Spinal cord (tissue), 10 donors: Measurements from ENCODE around the gene HNF1A. TPM values are rescaled to one million over a fixed set of nuclear protein-coding genes. Genes with fewer than 3 reads are reported as not detected.

ENCODE experiments used
- DNase-seq, 6 donors: peaks; one replicate each; pipeline versions ENCODE4 v3.0.0 to v3.0.0-alpha.2; 2013 to 2015; ENCODE audit warnings: low spot score in 6 of 6, low read depth in 4 of 6
- H3K27ac ChIP-seq: one replicate; pipeline ENCODE4 v1.5.1; 2013; ENCODE audit warnings: low read depth, low read length, control low read depth
- H3K27me3 ChIP-seq: one replicate; pipeline ENCODE4 v1.6.1; 2013; ENCODE audit warnings: low read length; ENCODE audit not compliant: control insufficient read depth, insufficient read depth
- H3K36me3 ChIP-seq: one replicate; pipeline ENCODE4 v1.6.1; 2013; ENCODE audit warnings: low read length; ENCODE audit not compliant: control insufficient read depth, insufficient read depth
- H3K4me1 ChIP-seq: one replicate; pipeline ENCODE4 v1.6.1; 2013; ENCODE audit warnings: low read length; ENCODE audit not compliant: control insufficient read depth, insufficient read depth
- H3K4me3 ChIP-seq: one replicate; pipeline ENCODE4 v1.5.1; 2013; ENCODE audit warnings: low read depth, low read length, control low read depth
- H3K9me3 ChIP-seq: one replicate; pipeline ENCODE4 v1.6.1; 2013; ENCODE audit warnings: low read length; ENCODE audit not compliant: control insufficient read depth, insufficient read depth
- WGBS: methylation state at CpG from one replicate; pipeline ENCODE4 v1.1.5; 2013; ENCODE audit warnings: missing lambda C conversion rate; ENCODE audit not compliant: insufficient coverage; 5-methylcytosine and 5-hydroxymethylcytosine counted together
- polyA plus RNA-seq, 2 donors: library from polyadenylated mRNA; unstranded; fragments of 120-200 nt; gene quantifications; one replicate each; pipeline ENCODE4 v1.2.1, GENCODE V29; 2013; ENCODE audit not compliant: insufficient read length in 2 of 2
- total RNA-seq, 2 donors: library from RNA; depleted of rRNA in 1 of 2; stranded (reverse); fragments of 120-200 nt in 1 of 2; fragments of >200 nt in 1 of 2; gene quantifications; one replicate each; pipeline versions ENCODE4 v1.2.3 to v1.2.4, GENCODE V29; 2013 to 2014
- donor health status: healthy.

Gene HNF1A
- total and polyA plus RNA-seq, 4 donors = 0.36 TPM; not detected in 3

GRCh38 chr12:120971299-120972180 lies 6.8 kb upstream of the HNF1A start:
- no peaks in the 10 kb centered on the region for H3K36me3 ChIP-seq
- WGBS = 45% methylated on average over 2 of the region's 13 CpGs
- peaks cover 7% of the 10 kb centered on the region for H3K4me1 ChIP-seq
- no peak overlapping the region for H3K4me3 ChIP-seq
- no peak overlapping the region for H3K27ac ChIP-seq
- no peaks in the 10 kb centered on the region for H3K9me3 ChIP-seq
- H3K27me3 ChIP-seq = no peaks in the 10 kb centered on the region
- peak; percentile 21 to 91 (median 50) for DNase-seq

GRCh38 chr12:120972870-120973543 lies 5.3 kb upstream of the HNF1A start:
- Histone ChIP-seq H3K36me3 (no peaks in the 10 kb centered on the region), H3K27me3 (no peaks in the 10 kb centered on the region), H3K4me1 (peaks cover 7% of the 10 kb centered on the region), H3K4me3 (no peak overlapping the region), H3K27ac (peak overlapping the region; percentile 47), H3K9me3 (no peaks in the 10 kb centered on the region)
- 24% methylated on average over 4 of the region's 10 CpGs for WGBS
- DNase-seq = peak; percentile 6 to 64 (median 26)

GRCh38 chr12:120977531-120978295 lies 630 bp upstream of the HNF1A start:
- Histone ChIP-seq H3K27me3 (no peaks in the 10 kb centered on the region), H3K36me3 (no peaks in the 10 kb centered on the region), H3K9me3 (no peaks in the 10 kb centered on the region), H3K4me3 (no peak overlapping the region), H3K4me1 (peaks cover 7% of the 10 kb centered on the region), H3K27ac (no peak overlapping the region)
- 90% methylated on average over 8 of the region's 14 CpGs for WGBS
- no peak for DNase-seq

- Histone ChIP-seq H3K27me3 (no peaks in the 10 kb centered on the region), H3K36me3 (no peaks in the 10 kb centered on the region), H3K4me1 (no peaks in the 10 kb centered on the region), H3K27ac (no peak overlapping the region), H3K4me3 (no peak overlapping the region), H3K9me3 (no peaks in the 10 kb centered on the region)
- 95% methylated on average over 8 of the region's 10 CpGs for WGBS
- no peak for DNase-seq
These were observed 998 bp downstream of the HNF1A start for GRCh38 chr12:120979220-120979861.

- H3K9me3 ChIP-seq = no peaks in the 10 kb centered on the region
- H3K4me3 ChIP-seq = no peak overlapping the region
- H3K27ac ChIP-seq = no peak overlapping the region
- H3K4me1 ChIP-seq = no peaks in the 10 kb centered on the region
- no peaks in the 10 kb centered on the region for H3K36me3 ChIP-seq
- WGBS = 42% methylated on average over 9 of the region's 11 CpGs
- H3K27me3 ChIP-seq = no peaks in the 10 kb centered on the region
- DNase-seq = no peak
These were observed 1.7 kb downstream of the HNF1A start for GRCh38 chr12:120979862-120980696.

GRCh38 chr12:120980800-120981368 lies 2.5 kb downstream of the HNF1A start:
- H3K4me1 ChIP-seq = no peaks in the 10 kb centered on the region
- H3K36me3 ChIP-seq = no peaks in the 10 kb centered on the region
- H3K9me3 ChIP-seq = no peaks in the 10 kb centered on the region
- H3K27me3 ChIP-seq = no peaks in the 10 kb centered on the region
- no peak for DNase-seq
- 30% methylated on average over 10 of the region's 13 CpGs for WGBS
- H3K4me3 ChIP-seq = no peak overlapping the region
- no peak overlapping the region for H3K27ac ChIP-seq

GRCh38 chr12:120981407-120981941 lies 3.1 kb downstream of the HNF1A start:
- H3K36me3 ChIP-seq = no peaks in the 10 kb centered on the region
- no peak overlapping the region for H3K27ac ChIP-seq
- H3K9me3 ChIP-seq = no peaks in the 10 kb centered on the region
- H3K4me3 ChIP-seq = no peak overlapping the region
- WGBS = 73% methylated on average over 5 of the region's 6 CpGs
- no peak for DNase-seq
- no peaks in the 10 kb centered on the region for H3K27me3 ChIP-seq
- no peaks in the 10 kb centered on the region for H3K4me1 ChIP-seq

GRCh38 chr12:120982659-120983058 lies 4.3 kb downstream of the HNF1A start:
- Histone ChIP-seq H3K36me3 (no peaks in the 10 kb centered on the region), H3K4me1 (no peaks in the 10 kb centered on the region), H3K4me3 (no peak overlapping the region), H3K9me3 (no peaks in the 10 kb centered on the region), H3K27ac (no peak overlapping the region), H3K27me3 (no peaks in the 10 kb centered on the region)
- no peak for DNase-seq
- WGBS = 89% methylated on average over 7 of the region's 7 CpGs
